IMR-90 (cell line): ENCODE results near the gene PPP3CA. TPM values are rescaled to one million over a fixed set of nuclear protein-coding genes. Genes with fewer than 3 reads are reported as not detected.

Experiments used
- ATAC-seq: fragments of 200-7000 bp; cut with Tn5 transposase; 2 replicates; pipeline ENCODE4 v1.9.1; 2020; ENCODE audit warnings: low read depth, mild to moderate bottlenecking, moderate library complexity
- BruUV-seq: library from RNA; stranded (reverse); fragments of 400-500 nt; replicated peaks from 2 replicates; lab custom pipeline; 2021; lab: Mats Ljungman, UMichigan
- CTCF ChIA-PET: fragments of 300-600 bp; formaldehyde crosslinking; extraction: SDS; loops from one replicate; lab custom pipeline; 2021; ENCODE audit warnings: antibody characterized with exemption; lab: Yijun Ruan, JAX
- POLR2A ChIA-PET: fragments of 300-600 bp; sonication (Branson Sonifier 250); formaldehyde crosslinking; loops from one replicate; lab custom pipeline; 2022; ENCODE audit warnings: antibody characterized with exemption; ENCODE audit not compliant: unreplicated experiment; lab: Charles Lee
- DNase-seq: peaks from one replicate; pipeline ENCODE4 v3.0.0; 2013
- H2AFZ ChIP-seq: replicated peaks from 2 replicates; pipeline ENCODE3; 2013; ENCODE audit warnings: low read length, mild to moderate bottlenecking; ENCODE audit not compliant: poor library complexity
- H2AK5ac ChIP-seq: 2 replicates; pipeline ENCODE4 v1.6.1; 2013; ENCODE audit warnings: low read depth, low read length, inconsistent platforms
- H2AK9ac ChIP-seq: replicated peaks from 2 replicates; pipeline ENCODE3; 2013; ENCODE audit warnings: mild to moderate bottlenecking, low read depth, low read length, moderate library complexity; ENCODE audit not compliant: poor library complexity
- H2BK120ac ChIP-seq: 2 replicates; pipeline ENCODE4 v1.6.1; 2013; ENCODE audit warnings: low read depth, low read length, inconsistent platforms
- H2BK15ac ChIP-seq: 3 replicates; pipeline ENCODE4 v1.6.1; 2013; ENCODE audit warnings: low read depth, low read length, inconsistent platforms
- H2BK20ac ChIP-seq: 2 replicates; pipeline ENCODE4 v1.6.1; 2013; ENCODE audit warnings: low read depth, mild to moderate bottlenecking, inconsistent platforms, low read length, moderate library complexity
- H2BK5ac ChIP-seq: 2 replicates; pipeline ENCODE4 v1.6.1; 2013; ENCODE audit warnings: mild to moderate bottlenecking, low read depth, low read length, inconsistent platforms; ENCODE audit not compliant: poor library complexity, severe bottlenecking
- H3K14ac ChIP-seq: replicated peaks from 2 replicates; pipeline ENCODE4 v1.6.1; 2013; ENCODE audit warnings: low read depth, low read length, inconsistent platforms
- H3K18ac ChIP-seq: 2 replicates; pipeline ENCODE4 v1.6.1; 2013; ENCODE audit warnings: low read depth, low read length, control low read depth
- H3K23ac ChIP-seq: 2 replicates; pipeline ENCODE4 v1.6.1; 2013; ENCODE audit warnings: low read depth, low read length, inconsistent platforms
- H3K27ac ChIP-seq: 2 replicates; pipeline ENCODE4 v1.5.1; 2013; ENCODE audit warnings: mild to moderate bottlenecking, control low read depth, low read length; ENCODE audit not compliant: insufficient read depth
- H3K27me3 ChIP-seq: 2 replicates; pipeline ENCODE4 v1.6.1; 2013; ENCODE audit warnings: low read length; ENCODE audit not compliant: control insufficient read depth, insufficient read depth
- H3K36me3 ChIP-seq: 2 replicates; pipeline ENCODE4 v1.6.1; 2013; ENCODE audit warnings: low read length, mixed read lengths; ENCODE audit not compliant: control insufficient read depth, insufficient read depth
- H3K4ac ChIP-seq: 2 replicates; pipeline ENCODE4 v1.6.1; 2013; ENCODE audit warnings: low read depth, low read length, inconsistent platforms
- H3K4me1 ChIP-seq: 2 replicates; pipeline ENCODE4 v1.6.1; 2013; ENCODE audit warnings: low read length, mixed read lengths; ENCODE audit not compliant: control insufficient read depth, insufficient read depth
- H3K4me2 ChIP-seq: 2 replicates; pipeline ENCODE4 v1.6.1; 2013; ENCODE audit warnings: low read depth, mild to moderate bottlenecking, control low read depth, low read length, moderate library complexity
- H3K4me3 ChIP-seq: 2 replicates; pipeline ENCODE4 v1.5.1; 2013; ENCODE audit warnings: low read depth, mild to moderate bottlenecking, control low read depth, low read length, moderate library complexity; ENCODE audit not compliant: insufficient read depth
- H3K56ac ChIP-seq: 2 replicates; pipeline ENCODE4 v1.6.1; 2013; ENCODE audit warnings: low read length, inconsistent platforms; ENCODE audit not compliant: insufficient read depth; ENCODE audit errors: extremely low read depth
- H3K79me1 ChIP-seq, 2 experiments: 2 replicates each; pipeline ENCODE4 v1.6.1; 2013; ENCODE audit warnings: low read length in 2 of 2, inconsistent platforms in 1 of 2, low read depth in 1 of 2
- H3K9ac ChIP-seq: 2 replicates; pipeline ENCODE4 v1.6.1; 2013; ENCODE audit warnings: low read depth, low read length, control low read depth
- H3K9me1 ChIP-seq: 2 replicates; pipeline ENCODE4 v1.6.1; 2013; ENCODE audit warnings: low read length, inconsistent platforms; ENCODE audit not compliant: insufficient read depth
- H3K9me3 ChIP-seq: 2 replicates; pipeline ENCODE4 v1.6.1; 2013; ENCODE audit warnings: low read length; ENCODE audit not compliant: control insufficient read depth, insufficient read depth
- H4K20me1 ChIP-seq: 2 replicates; pipeline ENCODE4 v1.6.1; 2013; ENCODE audit warnings: low read length, inconsistent platforms; ENCODE audit not compliant: insufficient read depth
- H4K5ac ChIP-seq: 2 replicates; pipeline ENCODE4 v1.6.1; 2013; ENCODE audit warnings: mild to moderate bottlenecking, low read depth, low read length, control low read depth
- H4K8ac ChIP-seq, 2 experiments: 2 replicates each; pipeline ENCODE4 v1.6.1; 2013; ENCODE audit warnings: low read depth in 2 of 2, low read length in 2 of 2, control low read depth in 1 of 2, inconsistent platforms in 1 of 2
- H4K91ac ChIP-seq: 2 replicates; pipeline ENCODE4 v1.6.1; 2013; ENCODE audit warnings: low read depth, low read length, inconsistent platforms; ENCODE audit not compliant: insufficient read depth
- CEBPB ChIP-seq: IDR thresholded peaks from 2 replicates; pipeline ENCODE4 v1.6.1; 2012; ENCODE audit warnings: low read depth, low read length, improper control_type of control experiment
- MXI1 ChIP-seq: IDR thresholded peaks from 2 replicates; pipeline ENCODE4 v1.6.1; 2012; ENCODE audit warnings: low read depth, mild to moderate bottlenecking, low read length, moderate library complexity, borderline replicate concordance
- RAD21 ChIP-seq: IDR thresholded peaks from 2 replicates; pipeline ENCODE4 v1.6.1; 2012; ENCODE audit warnings: low read length, improper control_type of control experiment
- RFX5 ChIP-seq: IDR thresholded peaks from 2 replicates; pipeline ENCODE4 v1.8.0; 2012; ENCODE audit warnings: low read depth, mild to moderate bottlenecking, low read length, moderate library complexity
- WGBS, 2 experiments: methylation state at CpG; one replicate each; pipeline versions ENCODE4 v1.1.5 to v1.1.7; 2013; ENCODE audit warnings: missing lambda C conversion rate in 2 of 2; ENCODE audit not compliant: insufficient read length in 1 of 2; ENCODE audit errors: extremely low coverage in 2 of 2; 5-methylcytosine and 5-hydroxymethylcytosine counted together
- dilution Hi-C: fragments of 300-500 bp; cut with HindIII; formaldehyde crosslinking; loops from one replicate; pipeline ENCODE4 v1.14.3; 2018; ENCODE audit warnings: low sequenced_read_pairs; ENCODE audit not compliant: unreplicated experiment
- in situ Hi-C: fragments of 300-500 bp; cut with MboI; formaldehyde crosslinking; loops from 3 replicates; pipeline ENCODE4 v1.14.3; 2019; ENCODE audit warnings: low sequenced_read_pairs, inconsistent platforms, mixed read lengths
- intact Hi-C: fragments of 100-400 bp; cut with micrococcal nuclease; formaldehyde crosslinking; loops from 2 replicates; pipeline ENCODE4 v1.10.0; 2022
- polyA plus RNA-seq, 3 experiments: library from polyadenylated mRNA; depleted of rRNA; stranded (reverse); fragments of >200 nt; gene quantifications; 2 replicates each; pipeline ENCODE4 v1.2.3, GENCODE V29; 2012; ENCODE audit warnings: low replicate concordance in 1 of 3
- total RNA-seq: library from RNA; depleted of rRNA; stranded (reverse); fragments of >200 nt; gene quantifications from 2 replicates; pipeline ENCODE4 v1.2.3, GENCODE V29; 2012
- TF ChIP-seq, protein P1 (sequence below): fragments of 150-350 bp; IDR thresholded peaks from 2 replicates; pipeline ENCODE4 v1.6.1; 2017; ENCODE audit warnings: mild to moderate bottlenecking, antibody characterized with exemption, low read length, low read depth
- TF ChIP-seq, protein P2 (sequence below): conservative IDR thresholded peaks from 2 replicates; pipeline ENCODE4 v1.5.1; 2012; ENCODE audit warnings: mild to moderate bottlenecking, low read depth, low read length, improper control_type of control experiment

PPP3CA gene
- total and polyA plus RNA-seq, 2 of the 4 experiments (the other 2 are of a cell fraction) = 14.5 to 48.6 TPM

DNA sequence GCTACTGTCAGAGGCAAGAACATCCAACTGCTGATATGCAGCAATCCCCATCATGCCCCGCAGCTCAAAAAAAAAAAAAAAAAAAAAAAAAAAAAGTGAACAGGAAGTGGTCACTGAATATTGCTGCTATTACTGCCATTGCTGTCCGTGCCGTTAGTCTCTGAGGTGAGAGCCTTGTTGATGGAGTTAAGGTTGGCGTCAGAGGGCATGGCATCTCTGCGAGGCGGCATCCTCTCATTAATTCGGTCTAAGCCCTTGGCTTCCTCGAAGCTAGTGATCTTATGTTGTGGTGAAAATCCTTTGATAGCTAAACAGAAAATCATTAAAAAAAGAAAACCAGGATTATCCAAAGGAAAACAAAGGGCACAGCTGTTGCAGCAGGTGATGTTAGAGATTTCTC lies 321.6 kb downstream of the PPP3CA start:
- POLR2A ChIA-PET = no interaction called here

More for the DNA sequence above, 321.6 kb downstream of the PPP3CA start:
- no TSS peak for BruUV-seq
- Histone ChIP-seq H3K36me3 (peaks cover 1% of the 10 kb centered on the region; the same call in 1 of the 2 replicates), H2BK120ac (no peak overlapping the region), H2AK9ac (no peak overlapping the region), H4K8ac (no peak overlapping the region), H3K23ac (no peak overlapping the region), H3K27me3 (no peaks in the 10 kb centered on the region), H3K18ac (no peak overlapping the region), H3K9ac (no peak overlapping the region), H2AFZ (no peak overlapping the region), H3K14ac (no peak overlapping the region), H3K79me1 (no peaks in the 10 kb centered on the region), H3K56ac (no peak overlapping the region), H3K9me1 (peaks cover 2% of the 10 kb centered on the region; the same call in 1 of the 2 replicates), H3K4me1 (peaks cover 16% of the 10 kb centered on the region), H3K4ac (no peak overlapping the region), H3K27ac (no peak overlapping the region), H3K4me3 (no peak overlapping the region), H4K91ac (no peak overlapping the region), H2BK15ac (no peak overlapping the region), H3K9me3 (no peaks in the 10 kb centered on the region), H3K4me2 (no peak overlapping the region), H4K5ac (no peak overlapping the region), H4K20me1 (no peaks in the 10 kb centered on the region), H2AK5ac (no peak overlapping the region), H2BK5ac (no peak overlapping the region), H2BK20ac (no peak overlapping the region)
- WGBS, 2 experiments = no CpG with 5 or more reads among the region's 8 CpGs
- TF ChIP-seq, protein P1, sequence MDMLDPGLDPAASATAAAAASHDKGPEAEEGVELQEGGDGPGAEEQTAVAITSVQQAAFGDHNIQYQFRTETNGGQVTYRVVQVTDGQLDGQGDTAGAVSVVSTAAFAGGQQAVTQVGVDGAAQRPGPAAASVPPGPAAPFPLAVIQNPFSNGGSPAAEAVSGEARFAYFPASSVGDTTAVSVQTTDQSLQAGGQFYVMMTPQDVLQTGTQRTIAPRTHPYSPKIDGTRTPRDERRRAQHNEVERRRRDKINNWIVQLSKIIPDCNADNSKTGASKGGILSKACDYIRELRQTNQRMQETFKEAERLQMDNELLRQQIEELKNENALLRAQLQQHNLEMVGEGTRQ = no peak
- TF ChIP-seq RFX5 (no peak), CEBPB (no peak), RAD21 (no peak), MXI1 (no peak)
- TF ChIP-seq, protein P2, sequence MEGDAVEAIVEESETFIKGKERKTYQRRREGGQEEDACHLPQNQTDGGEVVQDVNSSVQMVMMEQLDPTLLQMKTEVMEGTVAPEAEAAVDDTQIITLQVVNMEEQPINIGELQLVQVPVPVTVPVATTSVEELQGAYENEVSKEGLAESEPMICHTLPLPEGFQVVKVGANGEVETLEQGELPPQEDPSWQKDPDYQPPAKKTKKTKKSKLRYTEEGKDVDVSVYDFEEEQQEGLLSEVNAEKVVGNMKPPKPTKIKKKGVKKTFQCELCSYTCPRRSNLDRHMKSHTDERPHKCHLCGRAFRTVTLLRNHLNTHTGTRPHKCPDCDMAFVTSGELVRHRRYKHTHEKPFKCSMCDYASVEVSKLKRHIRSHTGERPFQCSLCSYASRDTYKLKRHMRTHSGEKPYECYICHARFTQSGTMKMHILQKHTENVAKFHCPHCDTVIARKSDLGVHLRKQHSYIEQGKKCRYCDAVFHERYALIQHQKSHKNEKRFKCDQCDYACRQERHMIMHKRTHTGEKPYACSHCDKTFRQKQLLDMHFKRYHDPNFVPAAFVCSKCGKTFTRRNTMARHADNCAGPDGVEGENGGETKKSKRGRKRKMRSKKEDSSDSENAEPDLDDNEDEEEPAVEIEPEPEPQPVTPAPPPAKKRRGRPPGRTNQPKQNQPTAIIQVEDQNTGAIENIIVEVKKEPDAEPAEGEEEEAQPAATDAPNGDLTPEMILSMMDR = no peak
- in situ Hi-C loops = no loop called here
- DNase-seq = no peak
- dilution Hi-C loops = no loop called here
- ATAC-seq = no peak
- intact Hi-C loops = no loop called here
- CTCF ChIA-PET = interaction anchor here (1.0 kb wide), 1 partner anchor 9 kb away, joined by 3 read pairs; no protein-coding TSS in a partner anchor
